Activated CD8-positive, alpha-beta T cell treated with anti-CD3 and anti-CD28 coated beads for 36 hours (primary cell): ENCODE results near the gene CRYGN. TPM values are rescaled to one million over a fixed set of nuclear protein-coding genes. Genes with fewer than 3 reads are reported as not detected.

ENCODE experiments used
- ATAC-seq: fragments of 200-7000 bp; cut with Tn5 transposase; one replicate; pipeline ENCODE4 v1.10.0; 2021; ENCODE audit warnings: mild to moderate bottlenecking, moderate library complexity
- CTCF ChIA-PET: fragments of 350-600 bp; sonication (Branson Sonifier 250); formaldehyde crosslinking; loops from one replicate; lab custom pipeline; 2021; ENCODE audit warnings: antibody characterized with exemption; lab: Charles Lee
- POLR2A ChIA-PET: fragments of 350-600 bp; sonication (Branson Sonifier 250); formaldehyde crosslinking; loops from one replicate; lab custom pipeline; 2021; ENCODE audit warnings: antibody characterized with exemption; lab: Charles Lee
- DNase-seq: peaks from one replicate; pipeline ENCODE4 v3.0.0-alpha.2; 2020
- H3K27ac Mint-ChIP-seq: one replicate; pipeline ENCODE4 v1.8.0; 2021; ENCODE audit warnings: mild to moderate bottlenecking, mixed read lengths
- H3K27me3 Mint-ChIP-seq: one replicate; pipeline ENCODE4 v1.8.0; 2021; ENCODE audit warnings: mixed read lengths
- H3K36me3 Mint-ChIP-seq: one replicate; pipeline ENCODE4 v1.8.0; 2021; ENCODE audit warnings: low read depth, mixed read lengths
- H3K4me1 Mint-ChIP-seq: one replicate; pipeline ENCODE4 v1.8.0; 2021; ENCODE audit warnings: low read depth, mixed read lengths
- H3K4me3 Mint-ChIP-seq: one replicate; pipeline ENCODE4 v1.8.0; 2021; ENCODE audit warnings: mild to moderate bottlenecking, moderate library complexity, mixed read lengths
- H3K9me3 Mint-ChIP-seq: one replicate; pipeline ENCODE4 v1.8.0; 2021; ENCODE audit warnings: mixed read lengths
- CTCF ChIP-seq: fragments of 200-600 bp; IDR thresholded peaks from one replicate; pipeline ENCODE4 v1.8.0; 2022; ENCODE audit warnings: antibody characterized with exemption, mild to moderate bottlenecking
- intact Hi-C: fragments of 100-400 bp; cut with micrococcal nuclease; formaldehyde crosslinking; loops from one replicate; pipeline ENCODE4 v1.10.0; 2022
- total RNA-seq, 2 experiments: library from RNA; stranded (reverse); gene quantifications; one replicate each; pipeline ENCODE4 v1.2.3, GENCODE V29; 2021

CRYGN gene
- total RNA-seq, 2 experiments from 2014 or later, result 0.16 to 0.90 TPM

GRCh38 chr7:151429560-151430331 lies 10.2 kb downstream of the CRYGN start:
- Mint-ChIP-seq H3K4me1 (peaks cover 52% of the 10 kb centered on the region), H3K36me3 (no peaks in the 10 kb centered on the region), H3K27ac (peak overlapping the region; percentile 67), H3K9me3 (no peaks in the 10 kb centered on the region), H3K27me3 (no peaks in the 10 kb centered on the region), H3K4me3 (peak overlapping the region; percentile 23)
- ATAC-seq, result peak; percentile 40
- intact Hi-C loops, result no loop called here
- TF ChIP-seq CTCF, result no peak
- CTCF ChIA-PET, result interaction anchor here (1.0 to 1.8 kb wide), 5 partner anchors 10 to 120 kb away, joined by 3 to 10 read pairs (median 3); partner anchors contain the start of gene CRYGN
- POLR2A ChIA-PET, result interaction anchor here (1.0 to 2.4 kb wide), 4 partner anchors 11 to 124 kb away, joined by 3 to 12 read pairs (median 3); partner anchors contain the start of gene CRYGN
- DNase-seq, result peak; percentile 71

GRCh38 chr7:151429237-151429559 lies 10.7 kb downstream of the CRYGN start:
- CTCF ChIA-PET, result interaction anchor here (1.1 to 1.8 kb wide), 2 partner anchors 11 to 19 kb away, joined by 3 to 5 read pairs; partner anchors contain the start of gene CRYGN
- no peak for TF ChIP-seq CTCF
- POLR2A ChIA-PET, result no interaction called here
- Mint-ChIP-seq H3K36me3 (no peaks in the 10 kb centered on the region), H3K27me3 (no peaks in the 10 kb centered on the region), H3K27ac (no peak overlapping the region), H3K9me3 (no peaks in the 10 kb centered on the region), H3K4me3 (no peak overlapping the region), H3K4me1 (peaks cover 52% of the 10 kb centered on the region)
- ATAC-seq (no peak), DNase-seq (no peak)
- intact Hi-C loops, result no loop called here

- ATAC-seq (no peak), DNase-seq (no peak)
- peak overlapping the region; percentile 20 for H3K27ac Mint-ChIP-seq
- peaks cover 52% of the 10 kb centered on the region for H3K4me1 Mint-ChIP-seq
- no peaks in the 10 kb centered on the region for H3K27me3 Mint-ChIP-seq
- H3K36me3 Mint-ChIP-seq, result no peaks in the 10 kb centered on the region
- ChIA-PET POLR2A (interaction anchor here (1.3 kb wide), 1 partner anchor 13 kb away, joined by 4 read pairs; no protein-coding TSS in a partner anchor), CTCF (interaction anchor here (0.9 to 1.1 kb wide), 2 partner anchors 20 to 60 kb away, joined by 3 read pairs; no protein-coding TSS in a partner anchor)
- no peak for TF ChIP-seq CTCF
- H3K4me3 Mint-ChIP-seq, result no peak overlapping the region
- H3K9me3 Mint-ChIP-seq, result no peaks in the 10 kb centered on the region
- intact Hi-C loops, result no loop called here
These were observed 11.3 kb downstream of the CRYGN start for GRCh38 chr7:151428378-151429236.

- Mint-ChIP-seq H3K36me3 (no peaks in the 10 kb centered on the region), H3K4me3 (no peak overlapping the region), H3K27ac (no peak overlapping the region), H3K9me3 (no peaks in the 10 kb centered on the region), H3K27me3 (no peaks in the 10 kb centered on the region), H3K4me1 (peaks cover 45% of the 10 kb centered on the region)
- no peak for TF ChIP-seq CTCF
- intact Hi-C loops, result no loop called here
- ATAC-seq (no peak), DNase-seq (no peak)
- CTCF ChIA-PET, result interaction anchor here (0.9 to 1.1 kb wide), 2 partner anchors 20 to 60 kb away, joined by 3 read pairs; no protein-coding TSS in a partner anchor
- POLR2A ChIA-PET, result interaction anchor here (1.3 kb wide), 1 partner anchor 13 kb away, joined by 4 read pairs; no protein-coding TSS in a partner anchor
These were observed 12.1 kb downstream of the CRYGN start for GRCh38 chr7:151427705-151428377.
